ENCODE results near the gene PLIN5. TPM values are rescaled to one million over a fixed set of nuclear protein-coding genes. Genes with fewer than 3 reads are reported as not detected.

PLIN5 gene
- polyA plus RNA-seq, 6 donors from 2014 or later = 0.52 TPM; not detected in 5

DNA sequence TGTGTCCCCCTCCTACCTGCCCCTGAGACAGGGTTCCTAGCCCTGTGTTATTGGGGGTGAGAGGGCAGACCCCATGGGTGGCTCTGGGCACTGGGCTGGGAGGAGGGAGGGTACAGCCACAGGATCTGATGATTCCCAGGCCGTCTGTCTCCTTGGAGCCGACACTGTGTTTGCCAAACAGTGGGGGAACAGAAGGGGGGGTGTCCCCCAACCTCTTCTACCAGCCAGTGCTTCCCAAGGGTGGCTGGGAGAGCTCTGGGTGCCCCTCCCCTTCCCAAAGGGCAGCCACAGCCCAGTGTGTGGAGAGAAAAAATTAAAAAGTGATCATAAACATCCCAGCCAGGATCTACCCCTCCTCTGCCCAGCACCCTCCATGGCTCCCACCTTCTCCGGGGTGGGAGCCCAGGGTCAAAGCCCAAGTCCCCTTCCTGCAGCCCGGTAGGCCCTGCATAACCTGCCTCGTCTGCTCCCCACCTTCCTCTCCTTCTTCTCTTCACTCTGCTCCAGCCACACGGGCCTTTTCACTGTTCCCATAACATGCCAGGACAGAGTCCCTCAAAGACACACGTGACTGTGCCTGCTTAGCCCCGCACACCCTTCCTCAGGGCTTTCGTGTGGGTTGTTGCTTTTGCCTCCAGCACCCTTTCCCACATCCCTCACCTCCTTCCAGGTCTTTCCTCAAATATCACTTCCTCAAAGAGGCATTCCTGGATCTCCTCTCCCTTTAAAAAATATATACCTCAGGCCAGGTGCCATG is 15.3 kb downstream of the PLIN5 start:
- no peaks in the 10 kb centered on the region for H3K36me3 Mint-ChIP-seq
- DNase-seq (no peak), ATAC-seq (ENCODE audit: low read depth in 2 of 2) (no peak)
- H3K9me3 Mint-ChIP-seq = peaks cover 0 to 4% (median 0%) of the 10 kb centered on the region in 7 donors
- no peaks in the 10 kb centered on the region for H3K4me1 Mint-ChIP-seq
- peaks cover 4 to 11% (median 7%) of the 10 kb centered on the region in 3 donors for H3K27me3 Mint-ChIP-seq
- H3K27ac Mint-ChIP-seq = peak overlapping the region in 1 of 6 donors; percentile 20
- H3K4me3 Mint-ChIP-seq = no peak overlapping the region

DNA sequence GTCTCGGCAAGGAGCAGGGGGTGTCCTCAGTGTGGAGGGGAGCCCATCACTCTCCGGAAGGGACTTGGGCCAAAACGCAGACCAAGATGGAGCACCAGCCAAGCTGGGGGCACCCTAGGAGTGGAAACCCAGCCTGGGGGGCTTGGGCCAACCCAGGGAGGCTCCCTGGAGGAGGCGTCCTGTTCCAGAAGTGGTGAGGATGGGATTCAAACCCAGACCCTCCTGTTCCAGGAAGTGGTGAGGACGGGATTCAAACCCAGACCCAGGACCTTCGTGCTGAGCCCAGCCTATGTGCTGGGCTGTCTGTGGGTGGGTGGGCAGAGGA is 15.9 kb downstream of the PLIN5 start:
- H3K27ac Mint-ChIP-seq = no peak overlapping the region
- H3K27me3 Mint-ChIP-seq = peaks cover 4 to 11% (median 7%) of the 10 kb centered on the region in 3 donors
- ATAC-seq (ENCODE audit: low read depth in 2 of 2) (no peak), DNase-seq (no peak)
- H3K36me3 Mint-ChIP-seq = no peaks in the 10 kb centered on the region
- H3K4me1 Mint-ChIP-seq = no peaks in the 10 kb centered on the region
- peaks cover 0 to 4% (median 0%) of the 10 kb centered on the region in 7 donors for H3K9me3 Mint-ChIP-seq
- no peak overlapping the region for H3K4me3 Mint-ChIP-seq

DNA sequence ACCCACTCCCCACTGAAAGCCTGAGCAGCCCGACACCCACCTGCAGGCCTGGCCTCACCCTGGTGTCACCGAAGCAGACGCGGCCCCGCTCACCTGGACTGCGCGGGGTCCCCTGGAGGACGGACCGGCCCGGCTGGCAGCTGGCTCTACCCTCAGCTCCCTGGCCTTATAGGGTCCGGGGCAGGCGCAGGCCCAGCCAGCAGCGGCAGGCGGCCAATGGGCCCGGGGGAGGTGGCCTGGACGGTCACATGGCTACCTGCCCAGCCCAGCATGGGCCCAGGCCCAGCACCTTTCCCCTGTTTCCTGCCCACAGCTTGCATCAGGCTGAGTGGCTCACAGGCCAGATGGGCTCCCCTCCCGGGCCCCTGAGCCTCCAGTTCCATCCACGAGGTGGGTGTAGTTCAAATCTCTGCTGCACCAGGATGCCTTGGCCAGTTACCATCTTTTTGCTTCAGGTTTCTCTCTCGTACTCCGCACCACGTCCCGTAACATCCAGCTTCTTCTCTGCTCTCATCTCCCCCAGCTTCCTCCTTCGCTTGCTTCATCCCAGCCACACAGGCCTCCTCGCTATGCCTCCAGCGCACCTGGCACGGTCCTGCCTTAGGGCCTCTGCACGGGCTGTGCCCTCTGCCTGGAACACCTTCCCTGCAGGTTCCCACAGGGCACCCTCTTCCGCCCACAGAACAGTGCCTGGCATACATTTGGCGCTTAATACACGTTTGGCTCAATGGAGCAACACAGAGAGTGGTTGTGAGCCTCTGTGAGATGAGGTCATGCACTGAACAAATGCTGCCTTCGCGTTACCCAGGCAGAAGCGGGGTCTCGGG is 16.5 kb downstream of the PLIN5 start, which contains the start of gene PLIN4:
TSS of gene PLIN4 (minus strand) at position 142 of the 827 bp plus-strand sequence. CDS start 214 bp downstream, outside the sequence.
- Mint-ChIP-seq H3K36me3 (no peaks in the 10 kb centered on the region), H3K9me3 (peaks cover 0 to 4% (median 0%) of the 10 kb centered on the region in 7 donors), H3K27me3 (peaks cover 4 to 11% (median 7%) of the 10 kb centered on the region in 3 donors), H3K4me1 (no peaks in the 10 kb centered on the region), H3K4me3 (no peak within 1 kb of the TSS), H3K27ac (no peak within 1 kb of the TSS)
- ATAC-seq (ENCODE audit: low read depth in 2 of 2) (no peak), DNase-seq (no peak)

DNA sequence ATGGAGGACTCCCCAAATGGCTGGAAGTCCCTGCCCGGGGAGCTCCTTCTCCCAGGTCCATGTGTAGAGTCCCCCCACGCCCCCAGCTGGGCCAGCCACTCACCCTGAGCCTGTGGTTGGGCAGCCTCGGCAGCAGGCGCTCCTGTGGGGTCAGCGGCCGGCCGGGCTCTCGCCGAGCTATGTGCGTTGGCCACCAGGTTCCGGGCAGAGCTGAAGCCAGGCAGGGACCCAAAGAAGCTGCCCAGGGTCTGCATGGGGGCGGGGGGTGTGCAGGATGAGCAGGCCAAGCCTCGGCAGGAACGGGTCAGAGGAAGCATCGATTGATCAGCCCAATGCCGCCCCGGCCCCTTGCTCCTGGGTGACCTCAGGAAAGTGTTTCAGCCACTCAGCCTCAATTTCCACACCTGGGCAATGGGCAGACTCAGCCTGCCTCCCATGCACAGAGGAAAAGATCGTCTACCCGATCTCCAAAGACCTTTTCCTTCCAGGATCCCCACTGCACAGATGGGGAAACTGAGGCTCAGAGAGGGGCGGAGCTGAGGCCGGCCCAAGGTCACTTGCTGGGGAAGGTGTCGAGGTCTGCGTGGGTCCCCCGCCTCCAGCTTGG is 17.5 kb downstream of the PLIN5 start:
- H3K9me3 Mint-ChIP-seq = peaks cover 0 to 4% (median 0%) of the 10 kb centered on the region in 7 donors

DNA sequence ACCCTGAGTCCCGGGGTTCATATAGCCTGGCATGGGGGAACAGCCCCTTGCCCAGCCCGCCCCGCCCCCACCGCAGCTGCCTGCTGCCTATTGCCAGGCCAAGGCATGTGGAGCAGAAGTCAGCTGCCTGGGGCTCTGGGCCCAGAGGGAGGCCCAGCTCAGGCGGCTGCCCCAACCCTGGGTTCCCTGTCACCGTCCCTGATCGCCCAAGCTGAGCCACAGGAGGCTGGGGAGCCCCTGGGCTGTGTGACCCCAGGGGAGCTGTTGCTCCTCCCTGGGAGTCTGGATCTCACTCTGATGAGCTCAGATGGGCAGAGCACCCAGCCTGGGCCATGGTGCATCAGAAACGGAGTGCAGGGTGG is 18.1 kb downstream of the PLIN5 start:
- DNase-seq = no peak
- Mint-ChIP-seq H3K4me3 (no peak overlapping the region), H3K4me1 (no peaks in the 10 kb centered on the region), H3K9me3 (peaks cover 0 to 4% (median 0%) of the 10 kb centered on the region in 7 donors), H3K27ac (no peak overlapping the region), H3K36me3 (no peaks in the 10 kb centered on the region), H3K27me3 (peaks cover 4 to 11% (median 7%) of the 10 kb centered on the region in 3 donors)
- no peak for ATAC-seq (ENCODE audit: low read depth in 2 of 2)

More for the DNA sequence above, 17.5 kb downstream of the PLIN5 start:
- Mint-ChIP-seq H3K4me1 (no peaks in the 10 kb centered on the region), H3K27me3 (peaks cover 4 to 11% (median 7%) of the 10 kb centered on the region in 3 donors), H3K36me3 (no peaks in the 10 kb centered on the region), H3K4me3 (no peak overlapping the region), H3K27ac (no peak overlapping the region)
- no peak for ATAC-seq (ENCODE audit: low read depth in 2 of 2)
- no peak for DNase-seq

DNA sequence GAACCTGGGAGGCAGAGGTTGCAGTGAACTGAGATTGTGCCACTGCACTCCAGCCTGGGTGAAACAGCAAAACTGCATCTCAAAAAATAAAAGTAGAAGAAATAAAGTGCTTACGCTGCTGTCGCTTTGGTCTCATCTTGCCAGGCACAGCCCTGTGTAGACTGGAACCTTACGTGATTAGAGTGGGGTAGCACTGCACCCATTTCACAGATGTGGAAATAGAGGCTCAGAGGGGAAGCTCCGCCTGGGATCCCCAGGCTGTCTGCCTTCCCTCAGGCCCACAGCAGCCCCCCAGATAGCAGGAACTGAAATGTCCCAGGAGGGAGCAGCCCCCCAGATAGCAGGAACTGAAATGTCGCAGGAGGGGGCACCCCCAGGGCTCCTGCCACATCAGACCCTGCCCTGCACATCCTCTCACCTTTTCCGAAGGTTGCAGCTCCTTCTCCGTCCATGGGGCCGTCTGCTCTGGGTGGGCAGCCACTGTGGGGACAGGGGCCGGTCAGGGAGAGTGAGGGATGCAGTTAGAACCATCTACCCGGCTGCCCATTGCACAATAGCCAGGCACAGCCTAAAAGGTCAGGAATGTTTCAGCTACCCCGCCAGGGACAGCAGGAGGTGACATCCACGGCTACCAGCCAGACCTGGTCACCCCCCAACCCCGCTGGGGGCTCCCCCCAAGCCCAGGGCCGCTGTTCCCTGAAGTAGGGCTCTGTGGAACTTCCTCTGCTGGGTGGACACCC is 18.7 kb downstream of the PLIN5 start:
- H3K9me3 Mint-ChIP-seq = peaks cover 0 to 4% (median 0%) of the 10 kb centered on the region in 7 donors
- H3K36me3 Mint-ChIP-seq = no peaks in the 10 kb centered on the region
- no peaks in the 10 kb centered on the region for H3K4me1 Mint-ChIP-seq
- ATAC-seq (ENCODE audit: low read depth in 2 of 2) (no peak), DNase-seq (no peak)
- peaks cover 2 to 11% (median 7%) of the 10 kb centered on the region in 3 donors for H3K27me3 Mint-ChIP-seq
- no peak overlapping the region for H3K4me3 Mint-ChIP-seq
- peak overlapping the region in 1 of 6 donors; percentile 57 for H3K27ac Mint-ChIP-seq

DNA sequence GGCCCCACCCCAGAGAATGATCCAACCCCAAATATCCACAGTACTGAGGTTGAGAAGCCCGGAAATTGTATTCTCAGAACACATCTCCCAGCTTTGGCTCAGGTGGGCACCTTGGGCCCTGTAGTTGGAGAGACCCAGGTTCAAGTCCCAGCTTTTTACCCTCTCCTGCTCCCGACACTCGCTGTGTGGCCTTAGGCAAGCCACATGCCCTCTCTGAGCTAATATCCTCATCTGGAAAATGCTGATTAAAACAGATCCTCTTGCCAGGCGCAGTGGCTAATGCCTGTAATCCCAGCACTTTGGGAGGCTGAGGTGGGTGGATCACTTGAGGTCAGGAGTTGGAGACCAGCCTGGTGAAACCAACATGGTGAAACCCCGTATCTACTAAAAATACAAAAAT is 19.3 kb downstream of the PLIN5 start:
- H3K27ac Mint-ChIP-seq = no peak overlapping the region
- peaks cover 0 to 11% (median 7%) of the 10 kb centered on the region in 3 donors for H3K27me3 Mint-ChIP-seq
- no peak overlapping the region for H3K4me3 Mint-ChIP-seq
- DNase-seq (no peak), ATAC-seq (ENCODE audit: low read depth in 2 of 2) (no peak)
- H3K9me3 Mint-ChIP-seq = peaks cover 0 to 4% (median 0%) of the 10 kb centered on the region in 7 donors
- H3K4me1 Mint-ChIP-seq = no peaks in the 10 kb centered on the region
- no peaks in the 10 kb centered on the region for H3K36me3 Mint-ChIP-seq

DNA sequence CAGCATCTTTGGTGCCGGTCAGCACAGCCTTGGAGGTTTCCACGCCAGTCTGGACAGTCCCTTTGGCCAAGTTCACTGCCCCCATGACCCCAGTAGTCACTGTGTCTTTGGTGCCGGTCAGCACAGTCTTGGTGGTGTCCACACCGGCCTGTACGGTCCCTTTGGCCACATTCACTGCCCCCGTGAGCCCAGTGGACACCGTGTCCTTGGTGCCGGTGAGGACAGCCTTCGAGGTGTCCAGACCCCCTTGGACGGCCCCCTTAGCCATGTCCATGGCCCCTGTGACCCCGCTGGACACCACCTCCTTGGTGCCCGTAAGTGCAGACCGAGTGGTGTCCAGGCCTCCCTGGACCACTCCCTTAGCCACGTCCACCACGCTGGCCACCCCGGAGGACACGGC is 21.8 kb downstream of the PLIN5 start:
- DNase-seq = no peak
- H3K27me3 Mint-ChIP-seq = no peaks in the 10 kb centered on the region
- no peak overlapping the region for H3K4me3 Mint-ChIP-seq
- no peaks in the 10 kb centered on the region for H3K9me3 Mint-ChIP-seq
- no peaks in the 10 kb centered on the region for H3K36me3 Mint-ChIP-seq
- no peaks in the 10 kb centered on the region for H3K4me1 Mint-ChIP-seq
- H3K27ac Mint-ChIP-seq = no peak overlapping the region
- ATAC-seq (ENCODE audit: low read depth in 2 of 2) = no peak

DNA sequence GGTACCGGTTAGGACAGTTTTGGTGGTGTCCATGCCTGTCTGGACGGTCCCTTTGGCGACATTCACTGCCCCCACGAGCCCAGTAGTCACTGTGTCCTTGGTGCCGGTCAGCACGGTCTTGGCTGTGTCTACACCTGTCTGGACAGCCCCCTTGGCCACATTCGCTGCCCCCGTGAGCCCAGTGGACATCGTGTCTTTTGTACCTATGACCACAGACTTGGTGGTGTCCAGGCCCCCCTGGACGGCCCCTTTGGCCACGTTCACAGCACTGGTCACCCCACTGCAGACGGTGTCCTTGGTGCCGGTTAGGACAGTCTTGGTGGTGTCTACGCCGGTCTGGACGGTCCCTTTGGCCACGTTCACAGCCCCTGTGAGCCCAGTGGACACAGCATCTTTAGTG is 23.0 kb downstream of the PLIN5 start:
- ATAC-seq (ENCODE audit: low read depth in 2 of 2) (no peak), DNase-seq (no peak)
- no peaks in the 10 kb centered on the region for H3K9me3 Mint-ChIP-seq
- H3K4me1 Mint-ChIP-seq = no peaks in the 10 kb centered on the region
- H3K27me3 Mint-ChIP-seq = no peaks in the 10 kb centered on the region
- no peak overlapping the region for H3K4me3 Mint-ChIP-seq
- no peak overlapping the region for H3K27ac Mint-ChIP-seq
- H3K36me3 Mint-ChIP-seq = no peaks in the 10 kb centered on the region

DNA sequence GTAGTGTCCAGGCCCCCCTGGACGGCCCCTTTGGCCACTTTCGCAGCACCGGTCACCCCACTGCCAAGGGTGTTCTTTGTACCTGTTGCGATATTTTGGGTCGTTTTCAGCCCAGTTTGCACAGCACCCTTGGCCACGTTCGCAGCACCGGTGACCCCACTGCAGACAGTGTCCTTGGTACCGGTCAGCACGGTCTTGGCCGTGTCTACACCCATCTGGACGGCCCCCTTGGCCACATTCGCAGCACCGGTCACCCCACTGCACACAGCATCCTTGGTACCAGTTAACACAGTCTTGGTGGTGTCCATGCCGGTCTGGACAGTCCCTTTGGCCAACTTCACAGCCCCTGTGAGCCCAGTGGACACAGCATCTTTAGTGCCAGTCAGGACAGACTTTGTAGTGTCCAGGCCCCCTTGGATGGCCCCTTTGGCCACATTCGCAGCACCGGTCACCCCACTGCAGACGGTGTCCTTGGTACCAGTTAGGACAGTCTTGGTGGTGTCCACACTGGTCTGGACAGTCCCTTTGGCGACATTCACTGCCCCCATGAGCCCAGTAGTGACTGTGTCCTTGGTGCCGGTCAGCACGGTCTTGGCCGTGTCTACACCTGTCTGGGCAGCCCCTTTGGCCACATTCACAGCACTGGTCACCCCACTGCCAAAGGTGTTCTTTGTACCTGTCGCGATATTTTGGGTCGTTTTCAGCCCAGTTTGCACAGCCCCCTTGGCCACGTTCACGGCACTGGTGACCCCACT is 23.5 kb downstream of the PLIN5 start:
- Mint-ChIP-seq H3K27ac (no peak overlapping the region), H3K36me3 (peaks cover 0 to 2% of the 10 kb centered on the region in 2 donors), H3K4me1 (no peaks in the 10 kb centered on the region), H3K4me3 (no peak overlapping the region), H3K9me3 (no peaks in the 10 kb centered on the region), H3K27me3 (no peaks in the 10 kb centered on the region)
- ATAC-seq (ENCODE audit: low read depth in 2 of 2) = no peak
- no peak for DNase-seq

DNA sequence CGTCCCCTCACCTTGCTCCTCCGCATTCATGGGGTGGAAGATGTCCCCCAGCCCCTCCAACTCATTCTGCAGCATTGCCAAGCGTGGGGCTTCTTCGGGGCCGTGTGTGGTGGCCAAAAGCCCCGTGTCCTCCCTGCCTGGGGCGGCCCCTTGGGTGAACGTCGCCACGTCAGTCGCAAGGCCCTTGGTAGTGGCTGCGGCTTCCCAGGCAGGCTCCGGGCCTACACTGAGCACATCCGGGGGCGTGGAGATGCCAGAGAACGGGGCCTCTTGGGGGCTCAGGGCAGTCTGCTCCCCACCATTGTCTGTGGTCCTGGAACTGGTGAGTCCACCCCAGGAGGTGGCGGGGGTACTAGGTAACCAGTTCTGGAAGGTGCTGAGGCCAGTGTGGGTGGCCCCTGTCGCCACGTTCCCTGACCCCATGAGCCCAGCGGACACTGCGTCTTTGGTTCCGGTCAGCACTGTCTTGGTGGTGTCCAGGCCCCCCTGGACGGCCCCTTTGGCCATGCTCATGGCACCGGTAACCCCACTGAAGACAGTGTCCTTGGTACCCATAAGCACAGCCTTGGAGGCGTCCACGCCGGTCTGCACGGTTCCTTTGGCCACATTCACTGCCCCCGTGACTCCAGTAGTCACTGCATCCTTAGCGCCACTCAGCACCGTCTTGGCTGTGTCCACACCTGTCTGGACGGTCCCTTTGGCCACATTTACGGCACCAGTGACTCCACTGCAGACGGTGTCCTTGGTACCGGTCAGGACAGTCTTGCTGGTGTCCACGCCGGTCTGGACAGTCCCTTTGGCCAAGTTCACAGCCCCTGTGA is 24.4 kb downstream of the PLIN5 start:
- peaks cover 0 to 5% (median 0%) of the 10 kb centered on the region in 7 donors for H3K9me3 Mint-ChIP-seq
- no peak for ATAC-seq (ENCODE audit: low read depth in 2 of 2)

DNA sequence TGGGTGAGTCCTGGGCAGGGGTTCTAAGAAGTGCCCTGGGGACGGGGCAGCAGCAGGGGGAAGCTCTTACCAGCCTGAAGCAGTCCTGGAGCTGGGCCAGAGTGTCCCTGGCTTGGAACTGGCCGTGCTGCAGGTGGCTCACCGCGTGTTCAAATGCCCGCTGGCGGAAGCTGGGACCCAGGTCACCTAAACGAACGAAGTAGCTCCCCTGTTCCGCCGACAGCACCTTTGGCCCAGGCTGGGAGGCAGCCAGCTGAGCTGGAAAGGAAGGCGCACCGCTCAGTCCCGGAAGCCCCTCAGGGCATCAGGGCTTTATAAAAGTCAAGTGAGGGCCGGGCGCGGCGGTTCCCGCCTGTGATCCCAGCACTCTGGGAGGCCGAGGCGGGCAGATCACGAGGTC is 26.3 kb downstream of the PLIN5 start:
- no peak overlapping the region for H3K4me3 Mint-ChIP-seq
- H3K4me1 Mint-ChIP-seq = peaks cover 0 to 8% (median 0%) of the 10 kb centered on the region in 3 donors
- DNase-seq = no peak
- H3K36me3 Mint-ChIP-seq = peaks cover 4 to 18% of the 10 kb centered on the region in 2 donors
- no peaks in the 10 kb centered on the region for H3K27me3 Mint-ChIP-seq
- H3K27ac Mint-ChIP-seq = peak overlapping the region in 1 of 6 donors; percentile 66
- ATAC-seq (ENCODE audit: low read depth in 2 of 2) = no peak
- H3K9me3 Mint-ChIP-seq = peaks cover 0 to 5% (median 0%) of the 10 kb centered on the region in 7 donors

More for the DNA sequence above, 24.4 kb downstream of the PLIN5 start:
- Mint-ChIP-seq H3K4me3 (no peak overlapping the region), H3K4me1 (peaks cover 0 to 5% (median 0%) of the 10 kb centered on the region in 3 donors), H3K36me3 (peaks cover 4 to 10% of the 10 kb centered on the region in 2 donors), H3K27me3 (no peaks in the 10 kb centered on the region), H3K27ac (no peak overlapping the region)
- no peak for DNase-seq

Data from naive B cell (primary cell).